ENCODE results near the gene AAK1.
"Not testable (repeated sequence)": the region's sequence is repeated elsewhere in the genome, so short reads cannot be mapped to it uniquely, and the experiment has no call there.

AAK1 gene

DNA sequence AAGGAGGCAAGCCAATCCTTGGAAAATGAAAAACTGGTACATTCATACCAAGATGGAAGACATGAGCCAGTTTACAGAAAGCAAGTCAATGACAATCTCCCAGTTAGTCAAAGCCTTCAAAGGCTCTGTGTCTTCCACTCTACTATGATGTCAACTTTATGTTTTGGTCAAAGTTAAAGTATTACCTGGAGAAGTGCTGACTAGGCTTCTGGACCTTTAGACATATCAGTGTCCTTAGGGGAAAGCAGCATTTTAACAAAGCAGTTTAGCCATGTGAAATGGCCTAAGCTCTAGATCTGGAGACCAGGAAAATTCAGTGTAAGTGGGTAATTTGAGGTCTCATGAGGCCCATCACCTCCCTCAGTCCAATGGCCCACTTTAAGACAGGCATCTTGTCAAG lies 30.8 kb downstream of the AAK1 start:
- DNase-seq (ENCODE audit: low read depth, low spot score) = no peak
- no peaks in the 10 kb centered on the region for H3K4me1 ChIP-seq (ENCODE audit: insufficient read depth, insufficient read length)
- TF ChIP-seq SUZ12 (IDR thresholded peaks at IDR 0.05; ENCODE audit: extremely low read depth, insufficient read depth, insufficient read length) (no peak), ZNF274 (IDR thresholded peaks at IDR 0.05; ENCODE audit: low read depth, low read length) (no peak), YY1 (IDR thresholded peaks at IDR 0.05; ENCODE audit: insufficient read depth, insufficient read length) (no peak)

DNA sequence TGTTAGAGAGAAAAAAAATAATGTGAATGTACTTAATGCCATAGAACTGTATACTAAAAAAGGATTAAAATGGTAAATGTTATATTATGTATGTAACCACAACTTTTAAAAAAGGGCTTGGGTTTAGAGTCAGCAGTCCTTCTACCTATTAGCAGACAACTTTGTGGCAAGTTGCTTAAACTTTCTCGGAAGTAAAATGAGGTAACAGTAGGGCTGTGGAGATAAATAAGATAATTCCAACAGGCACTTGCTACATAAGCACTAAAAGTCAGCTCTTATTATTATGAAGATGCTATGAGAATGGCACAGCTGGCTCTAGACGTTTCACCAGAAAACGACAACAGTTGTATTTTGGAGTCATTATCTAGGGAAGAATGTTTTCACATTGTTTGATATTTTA lies 31.3 kb downstream of the AAK1 start:
- H3K36me3 ChIP-seq (ENCODE audit: insufficient read depth, insufficient read length, low read length) = peaks cover 4% of the 10 kb centered on the region
- no peak overlapping the region for H3K9ac ChIP-seq (ENCODE audit: insufficient read length, low read depth)
- H3K4me1 ChIP-seq (ENCODE audit: insufficient read depth, insufficient read length) = no peaks in the 10 kb centered on the region
- no peaks in the 10 kb centered on the region for H3K27me3 ChIP-seq (ENCODE audit: insufficient read depth, insufficient read length)
- no peak overlapping the region for H3K4me3 ChIP-seq (ENCODE audit: insufficient read length, low read depth)
- TF ChIP-seq SUZ12 (IDR thresholded peaks at IDR 0.05; ENCODE audit: extremely low read depth, insufficient read depth, insufficient read length) = no peak
- no peak for TF ChIP-seq ZNF274 (IDR thresholded peaks at IDR 0.05; ENCODE audit: low read depth, low read length)
- no peak for TF ChIP-seq YY1 (IDR thresholded peaks at IDR 0.05; ENCODE audit: insufficient read depth, insufficient read length)
- no peak for DNase-seq (ENCODE audit: low read depth, low spot score)
- no peaks in the 10 kb centered on the region for H3K9me3 ChIP-seq (ENCODE audit: insufficient read depth, low read length)

More for the DNA sequence above, 30.8 kb downstream of the AAK1 start:
- Histone ChIP-seq H3K27me3 (ENCODE audit: insufficient read depth, insufficient read length) (no peaks in the 10 kb centered on the region), H3K36me3 (ENCODE audit: insufficient read depth, insufficient read length, low read length) (peaks cover 4% of the 10 kb centered on the region), H3K4me3 (ENCODE audit: insufficient read length, low read depth) (no peak overlapping the region), H3K9me3 (ENCODE audit: insufficient read depth, low read length) (no peaks in the 10 kb centered on the region), H3K9ac (ENCODE audit: insufficient read length, low read depth) (no peak overlapping the region)

DNA sequence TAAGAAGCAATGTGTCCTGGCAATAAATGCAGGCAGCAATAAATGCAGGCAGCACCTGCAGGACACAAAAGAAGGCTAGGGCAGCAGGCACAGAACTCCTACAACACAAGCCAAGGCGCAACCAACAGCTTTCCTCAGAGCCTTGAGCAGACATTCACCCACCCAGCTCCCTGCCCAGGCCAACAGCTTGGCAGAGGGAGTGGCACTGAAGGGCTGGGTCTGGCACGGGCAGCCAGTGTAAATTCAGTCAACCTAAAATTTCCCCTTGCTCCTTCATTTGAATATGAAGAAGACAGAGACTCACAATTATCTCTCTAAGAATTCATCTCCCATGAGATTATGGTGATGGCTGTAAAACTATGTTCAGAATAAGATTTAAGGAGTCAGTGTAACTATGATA lies 35.4 kb downstream of the AAK1 start:
- no peaks in the 10 kb centered on the region for H3K4me1 ChIP-seq (ENCODE audit: insufficient read depth, insufficient read length)
- H3K36me3 ChIP-seq (ENCODE audit: insufficient read depth, insufficient read length, low read length) = no peaks in the 10 kb centered on the region
- no peaks in the 10 kb centered on the region for H3K27me3 ChIP-seq (ENCODE audit: insufficient read depth, insufficient read length)
- TF ChIP-seq ZNF274 (IDR thresholded peaks at IDR 0.05; ENCODE audit: low read depth, low read length) (no peak), SUZ12 (IDR thresholded peaks at IDR 0.05; ENCODE audit: extremely low read depth, insufficient read depth, insufficient read length) (no peak), YY1 (IDR thresholded peaks at IDR 0.05; ENCODE audit: insufficient read depth, insufficient read length) (no peak)
- no peak overlapping the region for H3K4me3 ChIP-seq (ENCODE audit: insufficient read length, low read depth)
- no peak for DNase-seq (ENCODE audit: low read depth, low spot score)
- H3K9me3 ChIP-seq (ENCODE audit: insufficient read depth, low read length) = no peaks in the 10 kb centered on the region
- no peak overlapping the region for H3K9ac ChIP-seq (ENCODE audit: insufficient read length, low read depth)

DNA sequence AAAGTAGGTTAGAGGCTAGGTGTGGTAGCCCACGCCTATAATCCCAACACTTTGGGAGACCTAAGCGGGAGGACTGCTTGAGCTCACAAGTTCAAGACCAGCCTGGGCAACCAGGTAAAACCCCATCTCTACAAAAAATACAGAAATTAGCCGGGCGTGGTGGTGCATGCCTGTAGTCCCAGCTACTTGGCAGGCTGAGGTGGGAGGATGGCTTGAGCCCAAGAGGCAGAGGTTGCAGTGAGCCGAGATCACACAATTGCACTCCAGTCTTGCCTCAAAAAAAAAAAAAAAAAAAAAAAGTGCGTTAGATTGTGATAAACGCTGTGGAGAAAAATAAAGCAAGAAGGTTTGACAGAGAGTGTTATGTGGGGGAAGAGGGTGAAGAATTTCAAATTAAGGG lies 36.8 kb downstream of the AAK1 start:
- not testable (repeated sequence) for DNase-seq (ENCODE audit: low read depth, low spot score); H3K36me3 ChIP-seq (ENCODE audit: insufficient read depth, insufficient read length, low read length); H3K4me1 ChIP-seq (ENCODE audit: insufficient read depth, insufficient read length); H3K27me3 ChIP-seq (ENCODE audit: insufficient read depth, insufficient read length); H3K9me3 ChIP-seq (ENCODE audit: insufficient read depth, low read length); H3K4me3 ChIP-seq (ENCODE audit: insufficient read length, low read depth); H3K9ac ChIP-seq (ENCODE audit: insufficient read length, low read depth)

DNA sequence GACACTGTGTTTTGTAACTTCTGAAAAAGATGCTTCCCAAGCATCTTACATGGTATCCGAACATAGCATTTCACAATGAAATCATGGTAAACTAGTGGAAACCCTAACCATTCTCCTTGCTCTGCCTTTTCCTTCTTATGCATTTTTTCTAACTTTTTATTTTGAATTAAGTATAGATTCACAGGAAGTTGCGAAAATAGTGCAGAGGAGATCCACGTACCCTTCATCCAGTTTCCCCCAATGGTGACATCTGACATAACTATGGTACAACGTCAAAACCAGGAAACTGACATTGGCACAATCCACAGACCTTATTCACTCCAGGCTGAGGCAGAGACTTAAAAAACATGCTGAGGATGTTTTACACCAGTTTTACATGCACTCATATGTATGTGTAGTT lies 38.3 kb downstream of the AAK1 start:
- H3K36me3 ChIP-seq (ENCODE audit: insufficient read depth, insufficient read length, low read length) = no peaks in the 10 kb centered on the region
- H3K4me1 ChIP-seq (ENCODE audit: insufficient read depth, insufficient read length) = no peaks in the 10 kb centered on the region
- no peak for TF ChIP-seq SUZ12 (IDR thresholded peaks at IDR 0.05; ENCODE audit: extremely low read depth, insufficient read depth, insufficient read length)
- no peak for TF ChIP-seq ZNF274 (IDR thresholded peaks at IDR 0.05; ENCODE audit: low read depth, low read length)
- TF ChIP-seq YY1 (IDR thresholded peaks at IDR 0.05; ENCODE audit: insufficient read depth, insufficient read length) = no peak
- no peak overlapping the region for H3K9ac ChIP-seq (ENCODE audit: insufficient read length, low read depth)
- no peaks in the 10 kb centered on the region for H3K27me3 ChIP-seq (ENCODE audit: insufficient read depth, insufficient read length)
- no peaks in the 10 kb centered on the region for H3K9me3 ChIP-seq (ENCODE audit: insufficient read depth, low read length)
- DNase-seq (ENCODE audit: low read depth, low spot score) = no peak
- H3K4me3 ChIP-seq (ENCODE audit: insufficient read length, low read depth) = no peak overlapping the region

DNA sequence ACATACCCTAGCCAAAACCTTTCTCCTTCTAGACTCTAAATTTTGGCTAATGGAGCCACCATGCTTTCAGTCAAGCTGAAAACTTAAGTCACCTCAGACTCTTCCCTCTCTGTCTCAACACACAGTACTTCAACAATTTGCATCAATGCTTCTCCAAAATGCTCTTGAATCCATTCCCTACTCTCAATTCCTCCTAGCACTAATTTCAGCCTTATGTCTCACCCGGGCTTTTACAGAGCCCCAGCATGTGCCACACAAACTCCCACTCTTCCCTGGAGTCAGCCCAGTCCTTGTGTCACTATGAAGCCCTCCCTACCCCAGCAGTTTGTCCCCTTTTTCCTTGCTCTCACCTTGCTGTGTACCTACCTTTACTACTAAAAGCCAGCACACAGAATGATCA lies 38.7 kb downstream of the AAK1 start:
- Histone ChIP-seq H3K4me1 (ENCODE audit: insufficient read depth, insufficient read length) (no peaks in the 10 kb centered on the region), H3K4me3 (ENCODE audit: insufficient read length, low read depth) (no peak overlapping the region), H3K27me3 (ENCODE audit: insufficient read depth, insufficient read length) (no peaks in the 10 kb centered on the region), H3K9me3 (ENCODE audit: insufficient read depth, low read length) (no peaks in the 10 kb centered on the region), H3K9ac (ENCODE audit: insufficient read length, low read depth) (no peak overlapping the region), H3K36me3 (ENCODE audit: insufficient read depth, insufficient read length, low read length) (no peaks in the 10 kb centered on the region)
- DNase-seq (ENCODE audit: low read depth, low spot score) = no peak
- TF ChIP-seq ZNF274 (IDR thresholded peaks at IDR 0.05; ENCODE audit: low read depth, low read length) (no peak), SUZ12 (IDR thresholded peaks at IDR 0.05; ENCODE audit: extremely low read depth, insufficient read depth, insufficient read length) (no peak), YY1 (IDR thresholded peaks at IDR 0.05; ENCODE audit: insufficient read depth, insufficient read length) (no peak)

DNA sequence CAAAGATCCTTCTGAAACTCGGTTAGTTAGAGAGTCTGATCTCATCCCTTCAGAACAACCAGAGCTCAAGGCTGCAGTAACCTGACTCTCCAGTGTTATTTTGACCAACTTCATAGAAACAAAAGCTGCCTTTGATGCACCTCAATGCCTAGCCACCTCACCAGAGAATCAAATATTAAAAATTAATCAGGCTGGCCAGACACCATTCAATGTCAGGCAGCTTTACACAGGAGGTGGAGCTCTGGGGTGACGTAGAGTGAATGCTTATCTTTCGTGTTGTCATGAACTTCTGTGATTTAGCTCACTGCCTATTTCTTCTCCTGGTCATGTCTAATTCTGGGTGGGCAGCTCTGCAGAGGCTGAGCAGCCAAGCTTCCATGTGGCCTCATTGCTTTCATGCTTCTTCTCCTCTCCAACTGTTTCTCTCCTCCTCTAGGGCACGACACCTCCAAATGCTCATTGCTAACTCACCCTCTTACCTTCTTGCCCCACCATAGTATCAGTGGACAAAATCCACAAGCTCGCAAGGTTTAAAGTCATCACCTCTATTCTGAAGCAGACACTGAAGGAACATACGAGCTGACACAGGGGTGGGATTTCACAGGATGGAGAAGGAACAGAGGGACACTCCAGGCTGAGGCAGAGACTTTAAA lies 39.4 kb downstream of the AAK1 start:
- no peak overlapping the region for H3K9ac ChIP-seq (ENCODE audit: insufficient read length, low read depth)
- no peaks in the 10 kb centered on the region for H3K9me3 ChIP-seq (ENCODE audit: insufficient read depth, low read length)
- no peak for DNase-seq (ENCODE audit: low read depth, low spot score)
- H3K4me3 ChIP-seq (ENCODE audit: insufficient read length, low read depth) = no peak overlapping the region
- H3K36me3 ChIP-seq (ENCODE audit: insufficient read depth, insufficient read length, low read length) = peaks cover 2% of the 10 kb centered on the region
- no peaks in the 10 kb centered on the region for H3K27me3 ChIP-seq (ENCODE audit: insufficient read depth, insufficient read length)
- TF ChIP-seq ZNF274 (IDR thresholded peaks at IDR 0.05; ENCODE audit: low read depth, low read length) (no peak), YY1 (IDR thresholded peaks at IDR 0.05; ENCODE audit: insufficient read depth, insufficient read length) (no peak), SUZ12 (IDR thresholded peaks at IDR 0.05; ENCODE audit: extremely low read depth, insufficient read depth, insufficient read length) (no peak)
- no peaks in the 10 kb centered on the region for H3K4me1 ChIP-seq (ENCODE audit: insufficient read depth, insufficient read length)

Data from NT2/D1 (cell line).